Measurements from ENCODE around the gene GNPTAB.
A peak's percentile ranks its signal among the peaks of the same experiment; 100 is the strongest.
"Not testable (repeated sequence)": the region's sequence is repeated elsewhere in the genome, so short reads cannot be mapped to it uniquely, and the experiment has no call there.

The GNPTAB gene

DNA sequence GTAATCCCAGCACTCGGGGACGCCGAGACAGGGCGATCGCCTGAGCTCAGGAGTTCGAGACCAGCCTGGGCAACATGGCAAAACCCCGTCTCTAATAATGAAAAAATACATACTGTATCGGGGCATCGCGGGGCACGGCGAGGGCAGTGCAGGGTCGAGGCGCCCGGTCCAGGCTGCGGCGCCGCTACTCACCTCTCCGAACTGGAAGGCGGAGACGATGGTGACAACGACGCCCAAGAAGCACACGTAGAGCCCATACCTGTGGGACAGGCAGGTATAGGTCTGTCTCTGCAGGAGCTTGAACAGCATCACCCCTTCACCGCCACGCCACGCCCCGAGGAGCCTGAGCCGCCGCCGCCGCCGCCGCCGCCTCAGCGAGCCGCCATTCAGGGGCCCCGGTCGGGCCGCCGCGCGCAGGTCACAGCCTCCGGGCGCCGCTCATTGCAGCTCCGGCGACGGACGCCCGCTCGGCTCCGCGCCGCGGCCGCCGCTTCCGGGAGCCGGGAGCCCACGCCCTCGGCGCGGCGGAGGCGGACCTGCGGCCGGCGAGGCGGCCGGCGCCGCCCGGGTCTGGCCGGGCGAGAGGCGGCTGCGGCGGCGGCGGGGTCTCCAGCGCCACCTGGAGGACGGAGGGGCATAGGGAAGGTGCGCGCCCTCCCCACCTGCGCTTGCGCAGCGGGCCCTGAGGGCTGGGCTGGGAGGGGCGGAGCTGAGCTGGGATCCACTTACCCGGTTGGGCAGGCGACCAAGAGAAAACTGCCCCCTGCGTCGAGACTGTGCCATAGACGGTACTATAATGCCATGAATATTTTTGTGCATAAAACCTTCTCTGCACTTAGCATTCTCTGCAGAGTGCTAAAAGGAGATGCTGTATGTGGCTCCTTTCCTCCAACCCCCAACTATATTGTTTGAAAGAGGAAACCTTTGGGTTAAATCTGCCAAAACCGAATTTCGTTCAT, at the start of gene GNPTAB:
TSS of gene GNPTAB (minus strand) at position 593 of the 959 bp plus-strand sequence. CDS start at position 309, 284 bp downstream.
- DNase-seq: peak; percentile 96

DNA sequence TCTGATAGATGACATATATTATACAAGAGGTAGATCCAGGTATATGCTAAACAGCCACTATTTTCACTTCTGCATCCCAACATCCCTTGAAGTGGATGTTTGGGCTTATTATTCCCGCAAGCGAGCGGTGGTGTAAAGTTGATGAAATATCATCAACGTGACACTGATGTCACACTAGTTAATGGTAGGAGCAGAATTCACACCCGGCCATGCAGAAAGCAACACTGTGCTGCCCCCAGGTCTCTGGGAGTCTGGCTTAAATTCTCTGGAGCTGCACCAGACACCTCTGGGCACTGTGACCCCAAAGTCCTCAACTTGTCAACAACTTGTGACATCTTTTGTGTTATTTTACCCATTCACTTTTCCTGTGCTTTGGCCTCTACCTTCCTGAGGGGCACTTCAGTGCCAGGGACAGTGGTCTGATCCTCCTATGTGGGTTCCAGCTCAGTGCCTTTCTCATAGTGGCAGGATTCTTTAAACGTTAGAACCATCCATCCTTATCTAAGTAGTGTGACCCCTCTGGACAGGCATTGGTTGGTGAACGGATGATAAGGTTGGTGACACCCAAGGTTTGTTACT, 47.6 kb upstream of the GNPTAB start:
- peak; percentile 64 for DNase-seq

- DNase-seq: peak; percentile 64
Measured at GRCh38 chr12:101877806-101878242, 47.1 kb upstream of the GNPTAB start.

DNA sequence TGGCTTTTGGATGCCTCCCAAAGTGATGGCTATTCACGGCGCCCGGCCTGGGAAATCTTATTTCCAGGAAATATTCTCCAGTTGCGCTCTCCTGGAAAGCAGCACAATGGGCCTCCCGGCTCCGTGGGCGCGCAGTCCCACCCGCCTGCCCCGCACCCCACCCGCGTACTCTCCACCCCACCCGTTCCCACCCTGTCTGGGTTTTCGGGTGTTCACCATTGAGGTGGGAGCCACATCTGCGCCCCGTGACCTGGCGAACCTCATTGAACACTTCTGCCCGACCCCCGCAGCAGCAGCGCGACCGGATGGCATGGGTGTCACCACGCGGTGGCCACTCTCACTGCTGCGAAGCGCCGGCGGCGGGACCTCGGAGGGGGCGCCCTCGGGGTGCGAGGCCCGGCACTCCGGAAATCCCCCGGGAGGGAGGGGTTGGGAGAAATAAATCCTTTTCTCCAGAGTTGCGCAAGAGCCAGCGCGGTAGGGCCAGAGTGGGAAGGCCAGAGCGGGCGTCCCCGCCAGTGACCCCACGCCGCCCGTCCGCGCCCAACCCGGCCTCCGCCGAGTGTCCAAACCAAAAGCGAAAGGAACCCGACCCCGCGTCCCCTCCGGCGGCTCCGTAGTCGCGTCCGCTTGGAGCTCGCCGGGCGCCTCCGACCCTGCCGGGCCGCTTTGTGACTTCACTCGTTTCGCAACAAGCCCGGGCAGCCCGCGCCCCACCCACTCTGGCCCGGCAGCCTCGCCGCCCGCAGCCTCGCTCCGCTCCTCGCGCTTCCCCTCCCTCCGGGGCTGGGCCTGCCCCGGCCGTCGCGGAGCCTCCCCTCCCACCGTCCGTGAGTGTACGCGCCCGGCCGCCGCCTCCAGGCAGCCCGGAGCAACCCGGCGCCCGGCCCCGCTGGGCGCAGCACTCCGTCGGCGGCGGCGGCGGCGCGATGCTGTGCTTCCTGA, 46.4 kb upstream of the GNPTAB start, which contains the start of gene DRAM1:
TSS of gene DRAM1 (plus strand) at position 720 of the 945 bp plus-strand sequence. CDS start at position 930, 210 bp downstream.
- DNase-seq: peak; percentile 93

GRCh38 chr12:101876322-101876860, 45.6 kb upstream of the GNPTAB start:
- DNase-seq: no peak

GRCh38 chr12:101875162-101875561, 44.4 kb upstream of the GNPTAB start:
- no peak for DNase-seq

- DNase-seq: no peak
Measured at GRCh38 chr12:101870925-101871324, 40.2 kb upstream of the GNPTAB start.

GRCh38 chr12:101867619-101868018, 36.9 kb upstream of the GNPTAB start:
- not testable (repeated sequence) for DNase-seq

DNA sequence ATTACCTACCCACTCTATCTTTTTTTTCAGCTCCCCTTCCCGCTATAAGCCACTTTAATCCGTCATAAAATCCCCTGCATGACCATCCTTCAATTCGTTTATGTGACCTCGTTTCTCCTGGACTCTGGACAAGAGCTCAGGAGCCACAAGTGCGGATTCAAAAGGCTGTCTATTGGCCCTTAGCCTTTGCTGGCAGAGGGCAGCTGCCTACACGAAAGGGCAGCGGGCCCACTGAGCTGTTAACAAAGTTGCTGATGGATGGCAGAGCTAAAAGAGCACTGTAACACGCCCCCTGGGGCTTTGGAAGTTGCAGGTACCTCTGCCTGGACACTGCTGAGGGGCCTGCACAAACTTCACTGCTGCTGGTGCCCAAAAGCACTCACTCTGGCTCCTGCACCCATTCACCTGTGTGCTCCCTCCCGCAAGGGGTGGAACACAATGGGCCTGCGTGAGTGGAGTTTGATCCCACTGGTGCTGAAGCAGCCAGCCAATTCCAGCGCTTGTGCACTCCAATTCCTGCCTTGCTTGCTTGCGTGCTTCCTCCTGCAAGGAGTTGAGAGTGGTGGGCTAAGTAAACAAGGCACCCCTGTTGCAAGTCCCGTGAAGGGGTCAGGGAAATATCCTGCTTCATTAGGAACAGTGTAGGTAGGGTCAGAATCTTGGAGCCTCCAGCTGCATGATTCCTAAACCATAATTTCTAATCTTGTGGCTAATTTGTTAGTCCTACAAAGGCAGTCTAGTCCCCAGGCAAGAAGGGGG, 36.0 kb upstream of the GNPTAB start:
- no peak for DNase-seq

DNA sequence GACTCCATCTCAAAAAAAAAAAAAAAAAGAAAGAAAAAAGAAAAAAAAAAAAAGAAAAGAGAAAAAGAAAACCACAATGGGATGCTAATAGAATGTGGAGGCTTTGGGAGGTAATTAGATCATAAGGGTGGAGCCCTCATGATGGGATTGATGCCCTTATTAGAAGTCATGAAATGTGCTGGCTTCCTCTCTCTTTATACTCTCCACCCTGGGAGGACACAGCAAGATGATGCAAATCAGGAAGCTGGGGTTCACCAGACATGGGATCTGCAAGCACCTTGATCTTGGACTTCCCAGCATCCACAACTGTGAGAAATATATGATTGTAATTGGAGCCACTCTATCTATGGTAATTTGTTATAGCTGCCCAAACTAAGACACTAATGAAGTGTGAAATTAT, 33.2 kb upstream of the GNPTAB start:
- no peak for DNase-seq

GRCh38 chr12:101862245-101862644, 31.5 kb upstream of the GNPTAB start:
- DNase-seq: no peak

- DNase-seq: not testable (repeated sequence)
Measured at GRCh38 chr12:101861688-101862087, 30.9 kb upstream of the GNPTAB start.

DNA sequence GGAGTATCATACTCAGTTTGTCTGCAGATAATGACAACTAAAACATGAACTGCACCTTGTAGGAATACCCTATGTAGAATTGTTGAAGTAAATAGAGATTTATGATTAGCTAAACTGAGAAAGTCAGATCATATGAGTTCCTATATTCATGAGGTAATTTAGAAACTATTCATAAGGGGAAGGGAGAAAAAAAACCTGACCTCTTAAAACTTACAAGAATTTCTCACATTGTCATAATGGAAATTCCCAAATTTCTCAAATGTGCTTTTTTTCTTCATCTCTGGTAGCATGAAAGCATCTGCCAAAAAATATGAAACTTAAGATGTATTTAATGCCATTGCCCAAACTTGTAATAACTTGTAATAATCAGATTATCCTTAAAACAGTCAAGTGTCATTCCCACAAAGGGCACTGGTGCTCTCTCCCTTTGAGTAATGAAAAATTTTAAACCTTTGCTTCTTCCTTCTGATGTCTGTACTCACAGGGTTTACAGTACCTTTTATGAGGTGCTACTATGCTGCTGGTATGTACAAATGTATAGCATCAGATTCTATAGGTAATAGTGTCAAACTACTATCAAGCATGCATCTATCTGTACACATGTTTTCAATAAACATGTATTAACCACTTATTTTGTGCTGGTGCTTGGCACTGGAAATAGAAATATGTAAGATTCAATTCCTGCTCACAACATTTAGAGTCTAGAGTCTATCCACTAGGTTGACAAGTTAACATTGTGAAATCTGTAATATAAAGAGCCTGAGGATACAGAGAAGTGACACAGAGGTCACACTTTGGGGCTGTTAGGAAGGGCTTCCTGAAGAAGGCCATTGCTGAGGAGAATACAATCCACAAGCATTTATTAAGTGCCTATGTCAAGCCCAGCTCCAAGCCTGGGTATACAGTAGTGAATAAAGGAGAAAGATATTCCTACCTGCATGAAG, 29.2 kb upstream of the GNPTAB start:
- no peak for DNase-seq

DNA sequence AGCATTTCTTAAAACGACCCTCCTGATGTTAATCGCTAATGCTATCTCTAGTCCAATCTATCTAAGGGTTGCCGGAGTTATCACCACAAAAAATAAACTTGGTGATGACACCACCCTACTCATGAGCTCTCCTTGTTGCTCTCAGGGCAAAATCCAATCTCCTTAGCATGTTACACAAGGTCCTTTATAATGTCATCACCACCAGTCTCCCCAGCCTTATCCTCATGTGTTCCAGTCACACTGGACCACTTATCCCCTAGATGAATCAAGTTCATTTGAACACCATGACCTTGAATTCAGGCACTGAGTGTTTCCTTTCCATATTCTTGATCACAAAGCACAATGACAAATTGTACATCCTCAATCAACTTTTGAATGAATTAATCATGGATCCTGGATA, 27.6 kb upstream of the GNPTAB start:
- no peak for DNase-seq

DNA sequence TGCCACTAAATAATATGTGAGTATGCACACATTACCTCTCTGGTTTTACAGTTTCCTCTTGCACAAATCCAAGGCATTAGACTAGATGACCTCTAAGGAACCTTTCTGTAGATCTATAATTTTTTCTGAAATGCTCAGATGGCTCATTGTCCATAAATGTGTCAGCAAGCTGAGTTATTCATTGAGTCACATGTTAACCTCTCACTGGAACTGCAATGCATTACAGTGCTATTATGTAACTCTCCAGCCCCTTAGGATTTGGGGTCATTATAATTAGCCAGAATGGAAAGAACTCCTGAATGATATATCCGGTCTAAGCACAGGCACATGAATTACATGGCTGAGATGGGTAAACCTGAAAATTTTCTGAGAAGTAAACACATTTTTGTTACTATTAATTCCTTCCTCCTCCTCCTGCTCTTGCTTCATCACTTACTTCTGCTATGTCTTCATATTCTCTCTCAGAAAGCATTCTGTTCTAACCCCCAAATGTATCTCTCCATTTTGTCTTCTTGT, 26.3 kb upstream of the GNPTAB start:
- no peak for DNase-seq

- DNase-seq: not testable (repeated sequence)
Measured at GRCh38 chr12:101856614-101857013, 25.9 kb upstream of the GNPTAB start.

- peak; percentile 64 for DNase-seq
Measured at GRCh38 chr12:101855976-101856375, 25.2 kb upstream of the GNPTAB start.

GRCh38 chr12:101855364-101855884, 24.7 kb upstream of the GNPTAB start:
- DNase-seq: peak; percentile 93

- DNase-seq: peak; percentile 79
Measured at GRCh38 chr12:101854747-101855146, 24.0 kb upstream of the GNPTAB start.

DNA sequence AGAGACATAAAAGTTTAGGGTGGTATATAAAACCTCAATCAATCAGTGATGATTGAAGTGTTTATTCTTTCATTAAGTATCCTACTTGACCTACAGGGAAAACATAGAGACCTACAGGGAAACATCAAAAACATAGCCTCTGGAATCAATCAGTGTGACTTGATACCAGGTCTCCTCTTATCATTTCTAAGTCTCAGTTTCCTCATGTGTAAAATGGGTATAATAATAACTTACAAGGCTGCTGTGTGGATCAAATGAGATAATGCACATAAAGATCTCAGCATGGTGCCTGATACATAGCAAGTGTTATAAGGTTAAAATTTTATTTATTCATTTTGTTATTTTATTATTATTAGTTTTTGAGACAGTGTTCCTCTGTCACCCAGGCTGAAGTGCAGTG, 22.2 kb upstream of the GNPTAB start:
- no peak for DNase-seq

Data from OCI-M1 (cell line).